ENCODE data around the gene RNF113B.
A peak's percentile ranks its signal among the peaks of the same experiment; 100 is the strongest.

Gene RNF113B

DNA sequence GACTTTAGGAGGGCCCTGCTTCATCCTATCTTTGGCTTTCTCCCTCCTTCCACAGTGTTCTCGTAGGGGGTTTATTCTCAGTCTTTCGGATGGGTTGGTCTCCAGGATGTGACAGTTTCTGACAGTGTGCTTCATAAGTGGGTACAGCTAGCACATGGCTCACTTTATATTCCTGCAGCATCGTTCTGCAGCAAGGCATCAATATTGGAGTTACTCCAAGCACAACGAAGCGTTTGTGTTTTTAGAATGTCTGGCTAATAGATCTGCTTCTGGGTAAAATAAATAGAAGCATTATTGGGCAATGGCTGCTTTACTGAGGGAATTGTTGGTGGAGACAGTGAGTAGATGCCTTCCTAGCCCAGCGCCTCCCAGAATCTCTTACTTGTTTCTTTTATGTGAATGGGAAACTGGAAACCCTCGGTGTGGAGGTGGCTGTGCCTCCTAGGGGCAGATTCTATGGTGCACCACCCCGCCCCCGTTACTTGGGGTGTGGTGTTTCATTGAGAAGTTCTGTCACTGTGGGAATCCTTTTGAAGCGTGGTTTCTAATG lies 32.2 kb downstream of the RNF113B start:
- Histone ChIP-seq H3K4me1 (ENCODE audit: insufficient read depth, insufficient read length) (peaks cover 4% of the 10 kb centered on the region), H3K36me3 (ENCODE audit: insufficient read depth, insufficient read length, low read length) (no peaks in the 10 kb centered on the region), H3K4me3 (ENCODE audit: insufficient read length, low read depth) (peak overlapping the region; percentile 57), H3K9me3 (ENCODE audit: insufficient read depth, low read length) (no peaks in the 10 kb centered on the region), H3K27me3 (ENCODE audit: insufficient read depth, insufficient read length) (peaks cover 19% of the 10 kb centered on the region), H3K9ac (ENCODE audit: insufficient read length, low read depth) (no peak overlapping the region)
- no peak for DNase-seq (ENCODE audit: low read depth, low spot score)
- TF ChIP-seq SUZ12 (IDR thresholded peaks at IDR 0.05; ENCODE audit: extremely low read depth, insufficient read depth, insufficient read length), result no peak
- TF ChIP-seq YY1 (IDR thresholded peaks at IDR 0.05; ENCODE audit: insufficient read depth, insufficient read length), result no peak
- no peak for TF ChIP-seq ZNF274 (IDR thresholded peaks at IDR 0.05; ENCODE audit: low read depth, low read length)

- Histone ChIP-seq H3K4me1 (ENCODE audit: insufficient read depth, insufficient read length) (peaks cover 4% of the 10 kb centered on the region), H3K27me3 (ENCODE audit: insufficient read depth, insufficient read length) (peaks cover 19% of the 10 kb centered on the region), H3K9me3 (ENCODE audit: insufficient read depth, low read length) (no peaks in the 10 kb centered on the region), H3K36me3 (ENCODE audit: insufficient read depth, insufficient read length, low read length) (no peaks in the 10 kb centered on the region), H3K9ac (ENCODE audit: insufficient read length, low read depth) (peak overlapping the region; percentile 80), H3K4me3 (ENCODE audit: insufficient read length, low read depth) (peak overlapping the region; percentile 57)
- TF ChIP-seq YY1 (IDR thresholded peaks at IDR 0.05; ENCODE audit: insufficient read depth, insufficient read length) (no peak), ZNF274 (IDR thresholded peaks at IDR 0.05; ENCODE audit: low read depth, low read length) (no peak), SUZ12 (IDR thresholded peaks at IDR 0.05; ENCODE audit: extremely low read depth, insufficient read depth, insufficient read length) (no peak)
- DNase-seq (ENCODE audit: low read depth, low spot score), result no peak
These were observed 32.9 kb downstream of the RNF113B start for GRCh38 chr13:98144027-98144741.

DNA sequence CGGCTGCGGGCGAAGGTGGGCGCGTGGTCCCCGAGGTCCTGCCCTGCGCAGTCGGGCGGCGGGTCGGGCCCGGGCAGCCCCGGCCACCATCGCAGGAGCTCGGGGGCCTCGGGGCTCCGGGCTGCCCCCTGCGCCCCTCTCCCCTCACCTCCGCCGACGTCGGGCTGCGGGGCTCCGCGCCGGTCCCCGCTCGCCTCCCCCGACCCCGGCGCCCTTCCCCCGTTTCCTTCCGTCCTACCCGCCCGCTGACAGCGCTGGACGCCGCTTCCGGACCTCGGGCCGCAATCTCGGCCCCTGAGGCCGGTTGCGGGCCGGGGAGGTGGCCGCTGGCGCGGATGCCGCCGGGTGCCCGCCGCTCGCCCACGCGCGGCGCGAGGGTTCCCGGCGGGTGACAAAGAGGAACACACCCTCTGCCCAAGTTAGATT lies 33.5 kb downstream of the RNF113B start:
- Histone ChIP-seq H3K4me3 (ENCODE audit: insufficient read length, low read depth) (peak overlapping the region; percentile 57), H3K9me3 (ENCODE audit: insufficient read depth, low read length) (no peaks in the 10 kb centered on the region), H3K27me3 (ENCODE audit: insufficient read depth, insufficient read length) (peaks cover 19% of the 10 kb centered on the region), H3K36me3 (ENCODE audit: insufficient read depth, insufficient read length, low read length) (no peaks in the 10 kb centered on the region), H3K9ac (ENCODE audit: insufficient read length, low read depth) (peak overlapping the region; percentile 80), H3K4me1 (ENCODE audit: insufficient read depth, insufficient read length) (peaks cover 4% of the 10 kb centered on the region)
- DNase-seq (ENCODE audit: low read depth, low spot score), result no peak
- TF ChIP-seq SUZ12 (IDR thresholded peaks at IDR 0.05; ENCODE audit: extremely low read depth, insufficient read depth, insufficient read length) (no peak), ZNF274 (IDR thresholded peaks at IDR 0.05; ENCODE audit: low read depth, low read length) (no peak), YY1 (IDR thresholded peaks at IDR 0.05; ENCODE audit: insufficient read depth, insufficient read length) (no peak)

DNA sequence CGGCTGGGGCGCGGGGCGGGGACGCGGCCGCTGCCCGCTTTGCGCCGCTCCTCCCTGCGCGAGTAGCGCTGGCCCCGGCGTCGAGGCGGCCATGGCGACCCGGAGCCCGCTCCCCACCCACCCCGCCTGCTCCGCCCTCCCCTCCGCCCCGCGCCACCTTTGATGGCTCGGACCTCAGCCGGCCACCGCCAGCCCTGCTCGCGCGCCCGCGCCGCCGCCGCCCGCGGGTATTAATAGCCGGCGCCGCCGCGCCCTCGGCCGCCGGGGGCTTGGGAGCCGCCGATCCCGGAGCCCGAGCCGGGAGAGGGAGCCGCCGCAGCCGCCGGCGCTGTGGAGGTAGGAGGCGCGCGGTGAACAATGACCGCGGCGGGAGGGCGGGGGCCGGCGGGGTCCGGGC lies 33.9 kb downstream of the RNF113B start:
- Histone ChIP-seq H3K4me3 (ENCODE audit: insufficient read length, low read depth) (peak overlapping the region; percentile 57), H3K36me3 (ENCODE audit: insufficient read depth, insufficient read length, low read length) (no peaks in the 10 kb centered on the region)

DNA sequence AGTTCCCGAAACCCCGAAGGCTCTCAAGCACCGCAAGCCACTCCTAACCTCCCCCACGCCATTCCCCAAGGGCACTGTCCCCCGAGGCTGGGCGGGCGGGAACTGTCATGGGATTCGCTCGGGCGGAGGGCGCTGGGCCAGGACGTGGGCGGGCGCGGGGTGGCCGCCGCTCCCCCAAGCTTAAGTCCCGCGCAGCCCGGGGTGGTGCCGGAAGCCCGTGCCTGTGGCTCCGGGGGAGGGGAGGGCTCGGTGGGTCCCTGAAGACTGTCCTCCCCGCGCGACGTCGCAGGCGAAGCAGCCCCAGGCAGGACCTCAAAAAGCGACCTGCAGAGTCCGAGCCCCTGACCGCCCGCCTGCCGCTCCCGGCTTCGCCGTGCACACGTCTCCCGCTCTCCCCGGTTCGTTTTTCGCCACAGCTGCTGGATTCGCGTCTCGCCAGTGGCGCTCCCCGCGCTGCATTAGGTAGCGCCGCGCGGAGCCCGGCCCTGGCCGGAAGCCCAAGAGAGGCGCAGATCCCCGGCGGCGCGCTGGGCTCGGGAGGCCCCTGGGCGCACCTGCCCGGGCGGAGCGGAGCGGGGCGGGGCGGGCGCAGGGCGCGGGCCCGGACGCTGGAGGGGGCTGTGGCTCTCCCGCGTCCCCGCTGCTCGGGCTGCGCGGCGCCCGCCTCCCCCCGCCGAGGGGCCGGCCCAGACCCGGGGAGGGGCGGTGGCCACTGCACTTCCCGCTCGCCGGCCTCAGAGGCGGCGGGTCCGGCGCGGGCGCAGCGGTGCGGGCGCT lies 34.5 kb downstream of the RNF113B start, which contains the start of gene FARP1:
Gene FARP1, plus strand, starts transcription at position 715 of the 777 bp plus-strand sequence. CDS start 70,149 bp downstream, outside the sequence.
- DNase-seq (ENCODE audit: low read depth, low spot score), result no peak
- Histone ChIP-seq H3K27me3 (ENCODE audit: insufficient read depth, insufficient read length) (peaks cover 19% of the 10 kb centered on the region), H3K36me3 (ENCODE audit: insufficient read depth, insufficient read length, low read length) (no peaks in the 10 kb centered on the region), H3K9ac (ENCODE audit: insufficient read length, low read depth) (peak within 1 kb of the TSS; percentile 80), H3K9me3 (ENCODE audit: insufficient read depth, low read length) (no peaks in the 10 kb centered on the region), H3K4me1 (ENCODE audit: insufficient read depth, insufficient read length) (peaks cover 4% of the 10 kb centered on the region), H3K4me3 (ENCODE audit: insufficient read length, low read depth) (peak within 1 kb of the TSS; percentile 57)
- TF ChIP-seq YY1 (IDR thresholded peaks at IDR 0.05; ENCODE audit: insufficient read depth, insufficient read length) (no peak), ZNF274 (IDR thresholded peaks at IDR 0.05; ENCODE audit: low read depth, low read length) (no peak), SUZ12 (IDR thresholded peaks at IDR 0.05; ENCODE audit: extremely low read depth, insufficient read depth, insufficient read length) (no peak)

More for the DNA sequence above, 33.9 kb downstream of the RNF113B start:
- no peaks in the 10 kb centered on the region for H3K9me3 ChIP-seq (ENCODE audit: insufficient read depth, low read length)
- H3K4me1 ChIP-seq (ENCODE audit: insufficient read depth, insufficient read length), result peaks cover 4% of the 10 kb centered on the region
- H3K9ac ChIP-seq (ENCODE audit: insufficient read length, low read depth), result peak overlapping the region; percentile 80
- DNase-seq (ENCODE audit: low read depth, low spot score), result no peak
- TF ChIP-seq ZNF274 (IDR thresholded peaks at IDR 0.05; ENCODE audit: low read depth, low read length), result no peak
- no peak for TF ChIP-seq SUZ12 (IDR thresholded peaks at IDR 0.05; ENCODE audit: extremely low read depth, insufficient read depth, insufficient read length)
- no peak for TF ChIP-seq YY1 (IDR thresholded peaks at IDR 0.05; ENCODE audit: insufficient read depth, insufficient read length)
- H3K27me3 ChIP-seq (ENCODE audit: insufficient read depth, insufficient read length), result peaks cover 19% of the 10 kb centered on the region

DNA sequence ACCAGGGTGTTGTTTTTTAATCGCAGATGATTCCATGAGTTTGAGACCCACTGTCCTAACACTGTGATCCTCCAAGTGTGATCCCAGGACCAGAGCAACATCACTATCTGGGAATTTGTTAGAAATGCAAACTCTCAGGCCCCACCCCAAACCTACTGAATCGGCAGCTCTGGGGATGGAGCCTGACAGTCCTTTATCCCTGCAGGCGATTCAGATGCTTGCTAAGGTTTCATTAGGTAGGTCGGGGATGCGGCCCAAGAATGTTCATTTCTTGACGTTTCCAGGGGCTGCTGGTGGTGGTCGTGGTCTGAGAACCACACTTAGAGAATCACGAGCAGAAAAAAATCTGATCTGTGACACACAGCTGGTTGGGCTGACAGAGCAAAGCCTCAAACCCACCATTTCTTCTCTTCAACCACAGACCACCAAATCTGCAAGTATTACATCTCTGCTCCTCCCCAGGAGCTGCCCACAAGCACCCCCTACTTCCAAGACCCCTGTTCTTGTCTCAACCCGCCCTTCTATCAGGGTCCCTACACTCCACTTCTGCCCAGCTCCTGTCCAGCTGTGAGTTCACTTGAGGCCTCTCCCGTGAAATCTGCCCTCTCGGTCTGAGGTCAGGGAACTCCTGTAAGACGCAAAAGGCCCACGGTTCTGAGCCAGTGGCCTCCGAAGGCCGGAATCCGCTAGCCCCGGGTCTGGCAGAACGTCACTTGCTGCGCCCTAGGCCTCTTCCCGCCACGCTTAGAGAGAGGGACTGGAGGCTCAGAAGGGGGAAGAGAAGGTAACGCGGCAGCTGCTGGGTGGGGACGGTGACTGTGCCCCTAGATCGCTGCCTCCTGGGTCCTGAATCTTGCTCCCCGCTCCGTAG lies 35.3 kb downstream of the RNF113B start:
- TF ChIP-seq ZNF274 (IDR thresholded peaks at IDR 0.05; ENCODE audit: low read depth, low read length) (no peak), SUZ12 (IDR thresholded peaks at IDR 0.05; ENCODE audit: extremely low read depth, insufficient read depth, insufficient read length) (no peak), YY1 (IDR thresholded peaks at IDR 0.05; ENCODE audit: insufficient read depth, insufficient read length) (no peak)
- Histone ChIP-seq H3K27me3 (ENCODE audit: insufficient read depth, insufficient read length) (peaks cover 19% of the 10 kb centered on the region), H3K9ac (ENCODE audit: insufficient read length, low read depth) (peak overlapping the region; percentile 76), H3K4me1 (ENCODE audit: insufficient read depth, insufficient read length) (peaks cover 4% of the 10 kb centered on the region), H3K4me3 (ENCODE audit: insufficient read length, low read depth) (peak overlapping the region; percentile 50), H3K9me3 (ENCODE audit: insufficient read depth, low read length) (no peaks in the 10 kb centered on the region), H3K36me3 (ENCODE audit: insufficient read depth, insufficient read length, low read length) (no peaks in the 10 kb centered on the region)
- no peak for DNase-seq (ENCODE audit: low read depth, low spot score)
